HepG2 (cell line): ENCODE results near the gene USP24. TPM values are rescaled to one million over a fixed set of nuclear protein-coding genes. Genes with fewer than 3 reads are reported as not detected.

ENCODE experiments used
- ATAC-seq: fragments of 200-7000 bp; cut with Tn5 transposase; 3 replicates; pipeline ENCODE4 v1.9.1; 2020; ENCODE audit warnings: mild to moderate bottlenecking, moderate library complexity
- BruUV-seq: library from RNA; stranded (reverse); fragments of 400-500 nt; replicated peaks from 2 replicates; lab custom pipeline; 2021; lab: Mats Ljungman, UMichigan
- CTCF ChIA-PET: fragments of 300-600 bp; formaldehyde crosslinking; extraction: SDS; loops from one replicate; lab custom pipeline; 2021; ENCODE audit warnings: low total read pairs, inconsistent platforms, low intra/inter-chr PET ratio; lab: Yijun Ruan, JAX
- POLR2A ChIA-PET: fragments of 350-600 bp; sonication (Branson Sonifier 250); formaldehyde crosslinking; loops from one replicate; lab custom pipeline; 2020; ENCODE audit warnings: antibody characterized with exemption, inconsistent platforms; lab: Yijun Ruan, JAX
- DNase-seq: peaks from one replicate; pipeline ENCODE4 v3.0.0-alpha.2; 2015; ENCODE audit warnings: low spot score
- FAIRE-seq: peaks from 3 replicates; lab custom pipeline; 2011; peaks lifted over from hg19 to GRCh38; lab: Jason Lieb, UNC
- H2AFZ ChIP-seq: one replicate; pipeline ENCODE4 v1.6.1; 2011; ENCODE audit warnings: low read length, inconsistent platforms
- H3K27ac ChIP-seq: fragments of 300-600 bp; 3 replicates; pipeline ENCODE4 v1.8.0; 2011; ENCODE audit warnings: mixed run types, mild to moderate bottlenecking, mixed read lengths, low read length, inconsistent platforms; ENCODE audit not compliant: insufficient read depth; ENCODE audit errors: extremely low read length
- H3K27me3 ChIP-seq, 2 experiments: fragments of 200-600 bp in 1 of 2; 2 replicates in 1 of 2; 3 replicates in 1 of 2; pipeline versions ENCODE4 v1.6.0 to v1.8.0; 2011; ENCODE audit warnings: low read length in 2 of 2, mild to moderate bottlenecking in 2 of 2, moderate library complexity in 2 of 2, inconsistent platforms in 1 of 2; ENCODE audit not compliant: insufficient read depth in 2 of 2, control insufficient read depth in 1 of 2
- H3K36me3 ChIP-seq, 2 experiments: fragments of 200-600 bp in 1 of 2; replicated peaks in 1 of 2; 2 replicates in 1 of 2; 3 replicates in 1 of 2; pipeline versions ENCODE4 v1.5.1 to v1.8.0; 2011; ENCODE audit warnings: low read length in 2 of 2, inconsistent platforms in 1 of 2; ENCODE audit not compliant: insufficient read depth in 2 of 2, control insufficient read depth in 1 of 2
- H3K4me1 ChIP-seq: 2 replicates; pipeline ENCODE4 v1.5.1; 2012; ENCODE audit warnings: low read length, inconsistent platforms; ENCODE audit not compliant: insufficient read depth
- H3K4me2 ChIP-seq: 2 replicates; pipeline ENCODE4 v1.6.0; 2011; ENCODE audit warnings: low read depth, low read length, inconsistent platforms
- H3K4me3 ChIP-seq, 3 experiments: fragments of 200-600 bp in 1 of 3; sonication (generic), shearing (Covaris generic) in 1 of 3; replicated peaks in 1 of 3; 2 replicates each; pipeline ENCODE4 v1.5.1; 2011 to 2016; ENCODE audit warnings: low read length in 3 of 3, inconsistent platforms in 2 of 3, low read depth in 2 of 3, mild to moderate bottlenecking in 2 of 3, control low read depth in 1 of 3, mixed read lengths in 1 of 3; ENCODE audit not compliant: insufficient read depth in 1 of 3
- H3K79me2 ChIP-seq: one replicate; pipeline ENCODE4 v1.6.1; 2011; ENCODE audit warnings: low read length, inconsistent platforms; ENCODE audit not compliant: insufficient read depth
- H3K9ac ChIP-seq: 2 replicates; pipeline ENCODE4 v1.6.0; 2011; ENCODE audit warnings: mild to moderate bottlenecking, low read depth, low read length, inconsistent platforms; ENCODE audit not compliant: insufficient read depth
- H3K9me3 ChIP-seq: 2 replicates; pipeline ENCODE4 v1.5.1; 2012; ENCODE audit warnings: mild to moderate bottlenecking, low read length
- H4K20me1 ChIP-seq: 2 replicates; pipeline ENCODE4 v1.6.0; 2011; ENCODE audit warnings: inconsistent platforms, mild to moderate bottlenecking, low read length, moderate library complexity; ENCODE audit not compliant: insufficient read depth
- AGO2 ChIP-seq: fragments of 200-400 bp; formaldehyde crosslinking; optimal IDR thresholded peaks from 2 replicates; pipeline ENCODE3; 2017; ENCODE audit warnings: mild to moderate bottlenecking, low read depth, low read length, moderate library complexity
- CBX2 ChIP-seq, 2 experiments: fragments of 200-600 bp in 1 of 2; sonication (generic); formaldehyde crosslinking in 1 of 2; IDR thresholded peaks; 2 replicates each; pipeline versions ENCODE4 v1.7.0 to v1.8.1; 2018 to 2022; ENCODE audit warnings: low read depth in 2 of 2, low read length in 1 of 2, mild to moderate bottlenecking in 1 of 2, missing genetic modification reagents in 1 of 2
- HNRNPL ChIP-seq: fragments of 200-400 bp; formaldehyde crosslinking; IDR thresholded peaks from 2 replicates; pipeline ENCODE4 v1.6.1; 2017; ENCODE audit warnings: mild to moderate bottlenecking, low read depth, low read length
- MXD4 ChIP-seq: IDR thresholded peaks from 2 replicates; pipeline ENCODE4 v1.6.1; 2016; ENCODE audit warnings: mild to moderate bottlenecking, missing biosample characterization, missing genetic modification reagents
- MXI1 ChIP-seq: IDR thresholded peaks from 3 replicates; pipeline ENCODE4 v1.6.1; 2012; ENCODE audit warnings: low read depth, low read length, inconsistent platforms, borderline replicate concordance
- SPEN ChIP-seq: sonication (generic); formaldehyde crosslinking; IDR thresholded peaks from 2 replicates; pipeline ENCODE4 v1.5.1; 2020; ENCODE audit warnings: low read depth, mild to moderate bottlenecking, missing genetic modification reagents
- SRY ChIP-seq: sonication (generic); formaldehyde crosslinking; IDR thresholded peaks from 2 replicates; pipeline ENCODE4 v1.8.0; 2022; ENCODE audit warnings: mild to moderate bottlenecking, missing genetic modification reagents
- THYN1 ChIP-seq: sonication (generic); formaldehyde crosslinking; IDR thresholded peaks from 2 replicates; pipeline ENCODE4 v1.8.1; 2023; ENCODE audit warnings: low read depth, mild to moderate bottlenecking, moderate library complexity, missing genetic modification reagents, borderline replicate concordance
- ZBTB21 ChIP-seq: sonication (generic); formaldehyde crosslinking; IDR thresholded peaks from 2 replicates; pipeline ENCODE4 v1.4.0; 2020; ENCODE audit warnings: missing genetic modification reagents
- ZFYVE20 ChIP-seq: sonication (generic); formaldehyde crosslinking; IDR thresholded peaks from 2 replicates; pipeline ENCODE4 v1.8.0; 2023; ENCODE audit warnings: low read depth, mild to moderate bottlenecking, moderate library complexity, missing genetic modification reagents, borderline replicate concordance
- ZNF331 ChIP-seq: sonication (generic); formaldehyde crosslinking; IDR thresholded peaks from 2 replicates; pipeline ENCODE4 v1.4.0; 2020; ENCODE audit warnings: missing genetic modification reagents
- WGBS: methylation state at CpG from one replicate; pipeline ENCODE4 v1.1.6; 2017; ENCODE audit warnings: low lambda C conversion rate; 5-methylcytosine and 5-hydroxymethylcytosine counted together
- in situ Hi-C: cut with HindIII; loops from 2 replicates; pipeline ENCODE4 v1.10.0; 2017; ENCODE audit warnings: low pct_unique_long_range_greater_than_20kb; ENCODE audit not compliant: extremely low pct_ligation_motif_present
- intact Hi-C: fragments of 100-400 bp; cut with micrococcal nuclease; formaldehyde crosslinking; loops from one replicate; pipeline ENCODE4 v1.10.0; 2022; ENCODE audit not compliant: unreplicated experiment
- polyA plus RNA-seq, 8 experiments: library from polyadenylated mRNA; depleted of rRNA in 3 of 8; stranded (reverse) in 7 of 8; unstranded in 1 of 8; fragments of >200 nt; fragmentation: Illumina TruSeq in 4 of 8; extraction: Trizol in 4 of 8; gene quantifications; 2 replicates each; pipeline versions ENCODE4 v1.2.1 to v1.2.3, GENCODE V29; 2011 to 2016; ENCODE audit warnings: low read depth in 4 of 8, missing spikeins in 1 of 8, mixed read lengths in 1 of 8; ENCODE audit not compliant: insufficient read depth in 1 of 8
- total RNA-seq, 5 experiments: library from RNA; depleted of rRNA; stranded (reverse); fragments of >200 nt; fragmentation: Illumina TruSeq; extraction: Trizol; gene quantifications; 2 replicates each; pipeline ENCODE4 v1.2.3, GENCODE V29; 2016; ENCODE audit warnings: low read depth in 1 of 5
- TF ChIP-seq, protein P1 (sequence below): fragments of 450-650 bp; IDR thresholded peaks from 2 replicates; pipeline ENCODE4 v1.6.1; 2017
- TF ChIP-seq, protein P2 (sequence below): sonication (generic); formaldehyde crosslinking; IDR thresholded peaks from 2 replicates; pipeline ENCODE4 v1.4.0; 2020; ENCODE audit warnings: low read depth, mild to moderate bottlenecking, missing genetic modification reagents

Gene USP24
- total and polyA plus RNA-seq, 2 of the 13 experiments (the other 11 are each of a cell fraction or from before 2014, with no cell fraction given): 18.8 to 47.6 TPM

DNA sequence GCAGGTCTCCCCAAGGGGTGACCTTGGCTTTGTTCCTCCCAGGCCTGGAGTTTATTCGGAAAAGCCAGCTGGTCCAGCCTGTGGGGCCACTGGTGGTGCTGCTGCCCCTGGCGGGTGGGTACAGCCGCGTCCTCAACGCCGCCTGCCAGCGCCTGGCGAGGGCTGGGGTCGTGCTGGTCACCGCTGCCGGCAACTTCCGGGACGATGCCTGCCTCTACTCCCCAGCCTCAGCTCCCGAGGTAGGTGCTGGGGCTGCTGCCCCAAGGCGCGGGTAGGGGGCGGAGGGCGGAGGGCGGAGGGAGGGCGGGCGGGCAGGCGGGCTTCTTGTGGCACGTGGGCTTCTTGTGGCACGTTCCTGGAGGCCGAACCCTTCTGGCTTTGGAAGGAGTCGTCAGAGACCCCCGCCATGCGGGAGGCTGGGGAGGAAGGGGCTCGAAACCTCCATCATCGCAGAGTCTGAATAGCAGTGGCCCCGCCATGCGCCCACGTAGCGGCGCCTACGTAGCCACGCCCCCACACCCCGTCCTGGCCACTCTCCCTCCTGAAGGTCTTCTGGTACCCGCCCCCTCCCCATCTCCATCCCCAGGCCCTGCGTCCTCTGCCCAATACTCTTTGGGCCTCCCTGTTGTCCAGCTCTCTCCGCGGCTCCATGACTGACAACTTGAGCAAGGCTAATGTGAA, 159.1 kb downstream of the USP24 start:
- ATAC-seq (no peak), DNase-seq (no peak), FAIRE-seq (no peak)
- intact Hi-C loops (no loop called here), in situ Hi-C loops (no loop called here)
- Histone ChIP-seq H3K4me2 (no peak overlapping the region), H2AFZ (no peak overlapping the region), H4K20me1 (peaks cover 3% of the 10 kb centered on the region; the same call in 1 of the 2 replicates), H3K9ac (no peak overlapping the region), H3K36me3 (peaks cover 10 to 61% of the 10 kb centered on the region in 2 experiments; a peak in 4 of 5 replicates), H3K4me3 (no peak overlapping the region), H3K4me1 (peaks cover 32% of the 10 kb centered on the region), H3K79me2 (no peaks in the 10 kb centered on the region), H3K27ac (no peak overlapping the region), H3K27me3 (no peaks in the 10 kb centered on the region), H3K9me3 (no peaks in the 10 kb centered on the region)
- no TSS peak for BruUV-seq
- POLR2A ChIA-PET: no interaction called here
- no peak for TF ChIP-seq HNRNPL
- TF ChIP-seq SPEN: no peak
- TF ChIP-seq, protein P1, sequence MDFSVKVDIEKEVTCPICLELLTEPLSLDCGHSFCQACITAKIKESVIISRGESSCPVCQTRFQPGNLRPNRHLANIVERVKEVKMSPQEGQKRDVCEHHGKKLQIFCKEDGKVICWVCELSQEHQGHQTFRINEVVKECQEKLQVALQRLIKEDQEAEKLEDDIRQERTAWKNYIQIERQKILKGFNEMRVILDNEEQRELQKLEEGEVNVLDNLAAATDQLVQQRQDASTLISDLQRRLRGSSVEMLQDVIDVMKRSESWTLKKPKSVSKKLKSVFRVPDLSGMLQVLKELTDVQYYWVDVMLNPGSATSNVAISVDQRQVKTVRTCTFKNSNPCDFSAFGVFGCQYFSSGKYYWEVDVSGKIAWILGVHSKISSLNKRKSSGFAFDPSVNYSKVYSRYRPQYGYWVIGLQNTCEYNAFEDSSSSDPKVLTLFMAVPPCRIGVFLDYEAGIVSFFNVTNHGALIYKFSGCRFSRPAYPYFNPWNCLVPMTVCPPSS: no peak
- TF ChIP-seq ZNF331: no peak
- no peak for TF ChIP-seq ZBTB21 (CRISPR knock-in tag)
- TF ChIP-seq ZFYVE20 (CRISPR knock-in tag): no peak
- TF ChIP-seq SRY: no peak
- no peak for TF ChIP-seq THYN1
- no peak for TF ChIP-seq CBX2 (IDR thresholded peaks at IDR 0.05; ENCODE audit: low read depth, low read length)
- no peak for TF ChIP-seq CBX2 (CRISPR knock-in tag; IDR thresholded peaks at IDR 0.05; ENCODE audit: low read depth)
- no peak for TF ChIP-seq MXI1
- TF ChIP-seq, protein P2, sequence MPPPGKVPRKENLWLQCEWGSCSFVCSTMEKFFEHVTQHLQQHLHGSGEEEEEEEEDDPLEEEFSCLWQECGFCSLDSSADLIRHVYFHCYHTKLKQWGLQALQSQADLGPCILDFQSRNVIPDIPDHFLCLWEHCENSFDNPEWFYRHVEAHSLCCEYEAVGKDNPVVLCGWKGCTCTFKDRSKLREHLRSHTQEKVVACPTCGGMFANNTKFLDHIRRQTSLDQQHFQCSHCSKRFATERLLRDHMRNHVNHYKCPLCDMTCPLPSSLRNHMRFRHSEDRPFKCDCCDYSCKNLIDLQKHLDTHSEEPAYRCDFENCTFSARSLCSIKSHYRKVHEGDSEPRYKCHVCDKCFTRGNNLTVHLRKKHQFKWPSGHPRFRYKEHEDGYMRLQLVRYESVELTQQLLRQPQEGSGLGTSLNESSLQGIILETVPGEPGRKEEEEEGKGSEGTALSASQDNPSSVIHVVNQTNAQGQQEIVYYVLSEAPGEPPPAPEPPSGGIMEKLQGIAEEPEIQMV (CRISPR knock-in tag): no peak
- no peak for TF ChIP-seq AGO2
- no peak for TF ChIP-seq MXD4 (CRISPR knock-in tag)
- CTCF ChIA-PET: no interaction called here
- 98% methylated on average over 14 of the region's 42 CpGs for WGBS
